Head of caudate nucleus (tissue), 42 donors: ENCODE data around the gene ABCF1.

Experiments used
- DNase-seq, 42 donors: peaks; one replicate each; pipeline versions ENCODE4 v3.0.0 to v3.0.0-alpha.2; 2020 to 2021; ENCODE audit warnings: mixed read lengths in 7 of 42
- intact Hi-C: fragments of 100-400 bp; cut with DNase I; formaldehyde crosslinking; loops from one replicate; pipeline ENCODE4 v1.15.0; 2022

ABCF1 gene

DNA sequence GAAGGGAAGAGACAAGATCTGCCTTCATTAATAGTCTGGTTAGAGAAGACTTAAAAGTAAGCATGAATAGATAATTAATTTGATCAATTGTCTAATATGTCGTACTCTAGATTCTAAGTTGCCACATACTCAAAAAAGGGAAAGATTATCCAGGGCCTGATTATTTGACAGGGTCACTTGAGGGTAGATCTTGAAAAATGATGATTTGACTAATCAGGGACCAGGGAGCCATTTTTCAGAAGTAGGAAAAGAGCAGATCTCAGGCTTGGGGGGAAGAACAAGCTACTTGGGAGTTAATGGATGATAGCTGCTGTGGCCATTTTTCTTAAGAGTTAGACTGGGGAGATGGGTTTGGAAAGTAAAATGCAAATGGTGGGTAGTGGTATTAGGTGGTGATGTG is 21.0 kb downstream of the ABCF1 start:
- no peak for DNase-seq
- intact Hi-C loops, result loop anchor here (10.0 kb wide), 1 partner anchor 47 kb away; no protein-coding TSS in a partner anchor

DNA sequence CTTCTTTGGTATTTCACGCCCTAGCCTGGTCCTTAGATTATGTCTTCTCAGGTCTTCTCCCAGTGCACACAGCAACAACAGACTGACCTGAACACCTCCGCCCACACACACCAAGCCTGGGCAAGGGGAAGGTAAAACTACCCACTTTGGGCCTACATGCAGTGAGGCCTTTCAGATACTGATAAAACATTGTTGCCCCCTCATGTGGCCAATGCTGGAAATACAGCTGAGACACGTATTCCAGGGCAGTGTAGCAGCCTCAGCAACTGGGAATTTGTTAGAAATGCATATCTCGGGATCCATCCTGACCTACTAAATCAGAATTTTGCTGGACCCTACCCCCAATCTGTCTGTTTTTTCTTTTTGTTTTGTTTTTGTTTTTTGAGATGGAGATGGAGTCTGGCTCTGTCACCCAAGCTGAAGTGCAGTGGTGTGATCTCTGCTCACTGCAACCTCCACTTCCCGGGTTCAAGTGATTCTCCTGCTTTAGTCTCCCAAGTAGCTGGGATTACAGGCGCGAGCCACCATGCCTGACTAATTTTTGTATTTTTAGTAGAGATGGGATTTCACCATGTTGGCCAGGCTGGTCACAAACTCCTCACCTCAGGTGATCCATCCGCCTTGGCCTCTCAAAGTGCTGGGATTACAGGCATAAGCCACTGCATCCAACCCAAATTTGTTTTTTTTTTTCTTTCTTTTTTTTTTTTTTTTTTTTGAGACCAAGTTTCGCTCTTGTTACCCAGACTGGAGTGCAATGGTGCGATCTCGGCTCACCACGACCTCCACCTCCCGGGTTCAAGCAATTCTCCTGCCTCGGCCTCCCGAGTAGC is 26.3 kb downstream of the ABCF1 start:
- intact Hi-C loops, result loop anchor here (10.0 kb wide), 1 partner anchor 53 kb away; no protein-coding TSS in a partner anchor
- peak; percentile 28 to 92 (median 78) for DNase-seq

DNA sequence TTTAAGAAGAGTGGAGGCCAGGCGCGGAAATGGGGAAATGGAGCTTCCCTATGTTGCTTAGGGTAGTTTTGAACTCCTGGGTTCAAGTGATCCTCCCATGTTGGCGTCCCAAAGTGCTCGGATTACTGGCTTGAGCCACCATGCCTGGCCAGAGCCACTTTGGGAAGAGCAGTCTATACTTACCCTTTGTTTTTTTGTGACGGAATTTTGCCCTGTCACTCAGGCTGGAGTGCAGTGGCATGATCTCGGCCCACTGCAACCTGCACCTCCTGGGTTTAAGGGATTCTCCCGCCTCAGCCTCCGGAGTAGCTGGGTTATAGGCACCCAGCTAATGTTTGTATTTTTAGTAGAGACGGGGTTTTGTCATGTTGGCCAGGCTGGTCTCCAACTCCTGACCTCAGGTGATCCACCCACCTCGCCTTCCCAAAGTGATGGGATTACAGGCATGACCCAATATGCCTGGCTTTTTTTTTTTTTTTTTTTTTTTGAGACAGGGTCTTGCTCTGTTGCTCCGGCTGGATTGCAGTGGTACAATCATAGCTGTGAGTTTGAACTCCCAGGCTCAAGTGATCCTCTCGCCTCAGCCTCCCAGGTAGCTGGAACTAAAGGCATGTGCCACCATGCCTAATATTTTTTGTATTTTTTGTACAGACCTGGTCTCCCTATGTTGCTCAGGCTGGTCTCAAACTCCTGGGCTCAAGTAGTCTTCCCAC is 27.8 kb downstream of the ABCF1 start:
- intact Hi-C loops, result loop anchor here (10.0 kb wide), 1 partner anchor 54 kb away; no protein-coding TSS in a partner anchor
- no peak for DNase-seq

DNA sequence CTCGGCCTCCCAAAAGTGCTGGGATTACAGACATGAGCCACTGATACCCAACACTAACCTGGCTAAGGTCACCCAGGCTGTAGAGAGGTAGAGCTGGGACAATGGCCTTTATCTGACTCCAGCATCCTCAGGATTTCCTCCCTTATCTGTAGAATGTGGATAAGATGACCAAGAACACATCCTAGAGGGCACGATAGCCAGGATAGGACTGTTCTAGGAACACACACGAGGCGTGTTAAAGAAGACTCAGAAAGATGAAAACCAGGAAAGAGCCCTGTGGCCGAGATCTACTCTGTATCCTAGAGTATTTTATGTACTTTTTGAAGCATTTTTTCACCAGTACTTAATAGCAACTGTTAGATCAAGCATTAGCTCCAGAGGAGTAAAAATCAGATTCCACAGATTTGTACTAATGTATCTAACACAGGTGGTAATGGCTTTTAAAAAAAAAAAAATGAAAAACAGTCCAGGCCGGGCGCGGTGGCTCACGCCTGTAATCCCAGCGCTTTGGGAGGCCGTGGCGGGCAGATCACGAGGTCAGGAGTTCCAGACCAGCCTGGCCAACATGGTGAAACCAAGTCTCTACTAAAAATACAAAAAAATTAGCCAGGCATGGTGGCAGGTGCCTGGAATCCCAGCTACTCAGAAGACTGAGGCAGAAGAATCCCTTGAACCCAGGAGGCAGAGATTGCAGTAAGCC is 28.5 kb downstream of the ABCF1 start:
- intact Hi-C loops, result loop anchor here (10.0 kb wide), 1 partner anchor 55 kb away; no protein-coding TSS in a partner anchor
- no peak for DNase-seq

DNA sequence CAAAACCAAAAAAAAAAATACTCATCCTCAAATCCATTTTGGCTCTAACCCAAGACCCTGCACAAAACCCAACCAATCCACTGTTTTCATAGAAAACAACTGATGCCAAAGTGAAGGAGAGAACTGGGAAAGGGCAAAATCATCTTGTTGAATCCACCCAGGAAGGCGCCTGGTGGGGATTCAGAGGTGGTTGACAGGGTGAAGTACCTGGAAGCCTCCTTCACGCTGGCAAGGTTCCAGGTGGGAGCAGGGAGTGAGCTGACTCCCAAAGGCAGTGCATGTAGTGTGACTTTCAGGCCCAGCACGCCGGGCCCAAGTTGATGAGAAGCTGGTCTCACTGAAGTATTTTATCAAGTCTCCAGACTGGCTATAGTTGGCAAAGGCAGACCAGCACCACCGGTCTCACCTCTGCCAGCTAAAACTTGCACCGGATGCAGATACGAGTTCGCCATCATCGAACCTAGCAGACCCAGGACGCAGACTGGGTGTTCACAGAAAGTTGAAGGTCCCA is 29.3 kb downstream of the ABCF1 start:
- intact Hi-C loops, result no loop called here
- DNase-seq, result peak in 9 of 42 donors; percentile 21 to 51 (median 31)

DNA sequence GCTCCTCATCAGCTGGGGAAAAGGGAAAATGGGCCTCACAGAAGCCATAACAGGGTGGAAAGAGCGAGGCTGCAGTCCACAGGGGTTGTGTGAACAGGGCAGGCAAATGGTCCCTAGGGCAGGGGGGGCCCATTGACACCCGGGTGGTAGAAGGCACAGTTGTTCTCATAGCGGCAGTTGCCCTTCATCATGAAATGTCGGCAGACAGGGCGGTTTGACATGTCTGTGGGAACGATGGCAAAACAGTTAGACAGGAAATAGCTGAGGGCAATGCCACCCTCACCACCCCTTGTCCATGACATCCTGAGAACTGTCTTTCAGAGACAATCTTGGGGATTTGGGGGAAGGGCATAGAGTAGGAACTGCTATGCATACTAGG is 30.2 kb downstream of the ABCF1 start:
- no peak for DNase-seq
- intact Hi-C loops, result no loop called here

DNA sequence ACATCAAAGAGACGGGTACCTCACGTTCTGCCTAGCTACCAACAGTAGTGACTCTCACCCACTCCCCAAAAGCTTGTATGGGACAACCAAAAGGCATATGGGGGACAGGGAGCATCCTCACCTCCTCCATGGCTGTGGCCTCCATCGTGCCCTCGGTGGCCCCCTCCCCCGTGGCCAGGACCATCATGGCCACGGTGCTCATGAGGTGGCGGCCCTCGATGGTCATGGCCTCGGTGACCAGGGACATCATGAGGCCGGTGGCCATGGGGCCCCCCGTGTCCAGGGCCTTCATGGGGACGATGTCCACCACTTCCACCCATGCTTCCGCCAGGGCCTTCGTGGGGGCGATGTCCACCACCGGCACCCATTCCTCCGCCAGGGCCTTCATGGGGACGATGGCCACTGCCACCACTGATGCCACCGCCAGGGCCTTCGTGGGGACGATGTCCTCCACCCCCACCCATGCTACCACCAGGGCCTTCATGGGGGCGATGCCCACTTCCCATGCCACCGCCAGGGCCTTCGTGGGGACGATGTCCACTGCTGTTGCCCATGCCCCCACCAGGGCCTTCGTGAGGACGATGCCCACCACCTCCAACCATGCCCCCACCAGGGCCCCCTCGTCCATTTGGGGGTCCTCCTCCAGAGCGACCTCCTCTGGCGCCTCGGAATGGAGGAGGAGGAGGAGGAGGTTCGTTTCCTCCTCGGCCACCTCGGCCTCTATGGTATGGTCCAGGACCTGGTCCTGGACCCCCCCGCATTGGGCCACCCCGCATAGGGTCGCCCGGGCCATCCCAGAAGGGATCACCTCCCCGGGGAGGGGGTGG is 30.8 kb downstream of the ABCF1 start:
- DNase-seq, result no peak
- intact Hi-C loops, result no loop called here

DNA sequence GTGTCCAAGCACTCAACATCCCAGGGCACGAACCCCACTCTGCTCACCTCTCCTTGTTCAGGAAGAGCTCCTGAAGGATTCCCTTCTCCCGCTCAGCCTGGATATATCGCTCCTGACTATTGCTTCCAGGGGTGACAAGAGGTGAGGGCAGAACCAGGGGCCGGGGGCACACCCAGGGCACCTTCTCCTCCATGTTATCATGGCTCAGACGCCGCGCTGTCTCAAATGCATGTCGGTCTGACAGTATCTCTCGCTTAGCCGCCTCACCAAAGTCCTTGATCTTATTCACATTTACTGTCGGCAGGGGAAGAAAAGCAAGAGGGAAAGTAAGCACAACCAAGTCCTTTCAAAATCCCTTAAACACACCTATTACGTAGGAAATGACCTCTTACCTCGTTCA is 32.7 kb downstream of the ABCF1 start:
- intact Hi-C loops, result no loop called here
- no peak for DNase-seq

DNA sequence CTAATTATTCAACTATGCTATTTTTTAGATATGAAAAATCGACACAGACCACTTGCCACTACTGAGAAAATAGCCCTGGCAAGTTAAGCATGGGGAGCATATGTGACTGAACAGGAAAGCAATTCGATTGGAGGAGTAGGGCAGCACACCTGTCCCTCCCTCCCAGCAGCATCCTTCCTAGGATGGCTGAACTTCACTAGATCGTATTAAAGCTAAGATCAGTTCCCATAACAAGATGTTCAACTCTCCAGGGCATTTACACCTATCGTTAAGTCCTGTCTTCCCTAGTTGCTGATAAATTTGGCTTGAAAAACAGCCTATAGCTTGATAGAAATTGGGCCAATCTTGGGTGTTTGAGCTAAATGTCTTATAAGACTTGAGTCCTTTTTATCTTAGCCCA is 38.8 kb downstream of the ABCF1 start:
- intact Hi-C loops, result loop anchor here (5.0 kb wide), 1 partner anchor 38 kb away; the partner anchor contains the start of gene ABCF1
- DNase-seq, result no peak

DNA sequence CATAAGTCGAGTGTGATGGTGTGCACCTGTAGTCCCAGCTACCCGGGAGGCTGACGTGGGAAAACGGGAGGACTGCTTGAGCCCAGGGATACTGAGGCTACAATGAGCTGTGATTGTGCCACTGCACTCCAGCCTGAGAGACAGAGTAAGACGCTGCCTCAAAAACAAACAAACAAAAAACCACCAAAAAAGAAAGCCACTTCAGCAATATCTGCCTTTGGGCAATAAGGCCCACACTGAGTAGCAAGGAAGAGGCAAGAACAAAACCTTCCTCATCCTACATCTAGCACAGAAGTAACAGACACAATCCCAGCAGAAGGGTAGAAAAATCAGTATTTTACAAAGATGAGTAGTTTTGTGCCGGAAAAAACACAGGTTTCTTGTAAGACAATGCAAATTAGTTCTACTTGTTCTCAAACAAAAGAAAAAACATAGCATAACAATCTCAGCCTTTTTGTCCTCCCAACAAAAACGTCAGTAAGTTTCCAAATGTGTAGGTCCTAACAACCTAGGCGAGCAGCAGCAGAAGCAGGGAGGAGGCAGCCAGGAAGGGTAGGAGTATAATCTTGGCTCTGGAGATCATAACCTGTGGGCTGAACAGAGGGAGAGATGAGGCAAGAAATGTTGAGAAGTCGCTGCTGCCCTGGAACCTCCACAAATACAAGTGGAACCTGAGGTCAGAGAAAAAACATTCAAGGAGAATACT is 40.1 kb downstream of the ABCF1 start:
- peak in 13 of 42 donors; percentile 22 to 76 (median 46) for DNase-seq
- intact Hi-C loops, result loop anchor here (5.0 kb wide), 1 partner anchor 39 kb away; the partner anchor contains the start of gene ABCF1

DNA sequence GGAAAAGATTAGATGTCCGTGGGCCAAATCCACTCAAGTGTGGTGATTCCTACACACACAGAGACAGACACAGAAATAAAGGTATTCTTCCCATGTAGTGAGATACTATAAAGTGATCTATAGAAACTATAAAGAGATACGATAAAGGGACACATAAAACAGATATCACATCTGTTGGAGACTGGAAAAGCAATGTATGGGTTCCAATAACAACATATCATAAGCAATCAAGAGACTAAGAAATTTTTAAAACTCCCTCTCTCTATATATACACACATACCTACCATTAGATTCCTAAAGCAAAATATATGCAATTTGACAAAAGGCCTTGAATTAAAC is 40.6 kb downstream of the ABCF1 start:
- no peak for DNase-seq
- intact Hi-C loops, result loop anchor here (5.0 kb wide), 1 partner anchor 40 kb away; the partner anchor contains the start of gene ABCF1

DNA sequence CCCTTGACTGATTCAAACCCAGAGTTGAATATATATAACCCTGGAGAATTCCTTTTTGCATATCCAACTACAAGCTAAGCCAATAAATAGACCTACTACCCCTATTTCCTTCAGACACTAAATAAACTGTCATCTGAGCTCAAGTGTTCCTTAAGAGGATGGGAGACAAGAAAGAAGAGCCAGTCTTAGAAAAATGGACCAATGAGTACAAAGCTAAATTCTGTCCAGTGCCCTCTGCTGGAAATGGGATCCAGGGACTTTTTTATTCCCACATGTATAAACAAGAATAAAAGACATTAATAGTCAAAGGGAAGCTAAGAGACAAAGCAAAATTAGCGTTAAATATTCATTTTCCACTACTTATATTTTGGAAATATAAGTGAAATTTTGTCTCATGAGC is 41.0 kb downstream of the ABCF1 start:
- intact Hi-C loops, result loop anchor here (5.0 kb wide), 1 partner anchor 40 kb away; the partner anchor contains the start of gene ABCF1
- DNase-seq, result no peak

DNA sequence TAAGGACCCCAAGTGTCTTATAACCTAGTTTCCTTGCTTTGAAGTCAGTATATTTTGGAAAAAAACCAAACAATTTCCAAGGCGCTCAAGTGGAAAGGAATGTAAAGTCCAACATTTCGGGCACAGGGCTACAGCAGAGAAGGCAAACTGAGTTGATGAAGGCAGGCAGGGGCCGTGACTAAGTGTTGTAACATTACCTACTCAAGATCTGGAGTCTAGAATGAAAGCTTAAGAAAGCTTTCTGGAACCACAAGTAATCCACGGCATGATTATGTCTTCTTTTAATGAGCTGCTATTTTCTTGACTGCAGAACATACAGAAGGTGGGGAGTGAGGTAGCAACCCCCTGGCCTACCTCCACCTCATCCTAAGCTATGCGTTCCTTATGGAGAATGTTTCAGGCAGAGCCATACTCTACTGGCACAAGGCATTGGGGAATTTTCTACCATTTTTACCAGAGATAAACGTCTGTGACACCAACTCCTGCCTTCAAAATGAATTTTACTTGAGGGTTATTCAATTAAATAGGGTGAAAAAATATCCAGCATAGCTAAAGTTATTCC is 41.5 kb downstream of the ABCF1 start:
- intact Hi-C loops, result loop anchor here (5.0 kb wide), 1 partner anchor 40 kb away; the partner anchor contains the start of gene ABCF1
- DNase-seq, result no peak

DNA sequence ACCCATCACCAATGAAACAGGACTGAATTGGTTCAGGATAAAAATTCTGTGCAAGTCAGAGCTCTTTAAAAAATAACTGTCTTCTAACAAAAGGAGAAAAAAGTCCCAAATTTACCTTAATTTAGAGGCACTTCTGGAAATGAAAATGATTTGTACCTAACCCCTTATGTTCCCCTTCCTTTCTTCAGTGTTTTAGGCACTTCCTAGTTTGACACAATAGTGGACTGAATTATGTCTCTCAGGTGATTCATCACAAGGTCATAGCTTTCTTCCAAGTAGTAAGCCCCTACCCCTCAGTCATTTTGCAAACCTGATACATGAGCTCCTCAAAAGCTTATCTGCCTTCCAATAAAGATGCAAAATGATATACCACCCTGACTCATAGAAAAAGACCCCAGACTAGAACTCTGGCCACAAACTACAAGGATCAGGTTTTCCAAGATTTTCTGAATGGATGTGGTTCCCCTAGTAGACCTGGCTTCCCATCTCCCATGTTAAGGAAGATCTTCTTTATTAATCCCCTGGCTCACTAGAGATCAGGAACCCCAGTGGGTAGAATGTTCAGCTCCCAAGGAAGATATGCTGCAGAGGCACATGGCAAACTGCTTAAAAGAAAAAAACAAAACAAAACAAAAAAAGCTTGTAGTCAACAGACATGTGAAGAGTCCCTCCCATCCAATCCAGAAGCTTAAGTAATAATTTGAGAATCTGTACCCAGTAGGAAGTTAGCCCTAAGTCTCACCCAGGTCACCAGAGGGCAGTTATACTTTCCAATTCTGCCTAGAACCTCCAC is 42.2 kb downstream of the ABCF1 start:
- intact Hi-C loops, result loop anchor here (5.0 kb wide), 1 partner anchor 41 kb away; the partner anchor contains the start of gene ABCF1
- DNase-seq, result no peak

DNA sequence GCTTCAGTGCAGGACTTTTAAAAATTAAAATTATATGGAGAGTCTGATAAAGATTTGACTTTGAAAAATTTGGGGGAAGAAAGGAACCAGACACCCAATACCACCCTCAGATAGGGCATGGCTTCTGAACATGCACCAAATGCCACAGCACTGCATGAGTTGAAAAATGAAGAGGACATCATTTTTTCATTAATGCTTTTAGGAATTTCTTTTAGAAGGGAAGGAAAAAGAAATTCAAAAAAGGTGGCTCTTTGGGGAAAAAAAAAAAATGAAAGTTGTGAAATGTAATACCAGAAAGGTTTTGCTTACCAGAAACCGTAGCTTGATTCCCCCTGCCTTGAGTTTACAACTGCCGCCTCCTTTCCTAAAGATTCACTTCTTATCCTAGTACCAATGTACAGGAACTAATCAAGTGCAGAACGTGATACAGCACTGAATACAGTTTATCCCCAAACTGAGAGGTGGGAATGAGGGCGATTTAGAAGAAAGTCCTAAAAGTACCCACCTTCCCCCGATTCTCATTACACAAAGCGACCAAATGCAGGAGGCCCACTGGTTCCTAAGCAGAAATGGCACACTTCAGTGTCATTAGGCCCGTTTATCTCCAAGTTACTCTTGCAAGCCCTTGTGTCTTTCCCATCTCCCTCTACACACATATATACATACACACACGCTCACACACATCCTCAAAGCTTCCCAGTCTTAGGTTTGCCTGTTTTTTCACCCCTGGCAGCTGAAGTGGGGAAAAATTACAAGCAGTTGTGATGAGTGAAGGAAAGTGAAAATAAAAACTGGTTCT is 43.0 kb downstream of the ABCF1 start:
- peak in 1 of 42 donors; percentile 29 for DNase-seq
- intact Hi-C loops, result loop anchor here (5.0 kb wide), 1 partner anchor 42 kb away; the partner anchor contains the start of gene ABCF1

DNA sequence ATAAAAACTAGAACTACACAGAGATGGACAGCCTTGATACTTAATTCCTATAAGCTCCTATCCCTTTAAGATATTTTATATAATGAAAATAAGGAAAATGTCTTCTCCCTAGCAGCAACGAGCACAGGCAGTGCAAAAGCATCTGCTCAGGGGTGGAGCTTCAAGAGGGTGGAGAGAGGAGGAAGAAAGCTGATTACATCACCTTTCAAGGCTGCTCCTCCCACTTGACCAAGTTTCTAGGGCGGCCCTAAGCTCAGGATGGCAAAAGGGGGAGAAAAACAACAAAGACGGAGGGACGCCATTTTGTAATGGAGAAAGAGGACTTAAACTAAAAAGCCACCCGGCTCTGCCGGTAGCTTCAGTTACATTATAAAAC is 43.6 kb downstream of the ABCF1 start:
- peak; percentile 62 to 97 (median 90) for DNase-seq
- intact Hi-C loops, result loop anchor here (5.0 kb wide), 2 partner anchors 43 to 107 kb away; partner anchors contain the start of genes ABCF1 and TUBB
